ENCODE results near the gene VWC2.

VWC2 gene

DNA sequence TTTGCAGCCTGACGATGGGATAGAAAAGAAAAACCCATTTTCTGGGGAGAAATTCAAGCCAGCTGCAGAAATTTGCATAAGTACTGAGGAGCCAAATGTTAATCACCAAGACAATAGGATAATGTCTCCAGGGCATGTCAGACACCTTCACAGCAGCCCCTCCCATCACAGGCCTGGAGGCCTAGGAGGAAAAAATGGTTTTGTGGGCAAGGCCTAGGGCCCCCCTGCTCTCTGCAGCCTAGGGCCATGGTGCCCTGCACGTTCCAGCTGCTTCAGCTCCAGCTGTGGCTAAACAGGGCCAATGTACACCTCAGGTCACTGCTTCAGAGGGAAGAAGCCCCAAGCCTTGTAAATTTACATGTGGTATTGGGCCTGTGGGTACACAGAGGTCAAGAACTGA lies 158.2 kb downstream of the VWC2 start:
- Histone ChIP-seq H3K9me3 (ENCODE audit: control insufficient read depth, low read length) (peaks cover 10% of the 10 kb centered on the region), H3K4me3 (ENCODE audit: extremely low read depth, insufficient read depth, low read length, poor library complexity, severe bottlenecking) (no peak overlapping the region), H3K4me1 (ENCODE audit: control insufficient read depth, insufficient read depth, low read length, poor library complexity, severe bottlenecking) (no peaks in the 10 kb centered on the region), H3K27ac (ENCODE audit: low read depth, low read length, severe bottlenecking) (no peak overlapping the region), H3K36me3 (ENCODE audit: control insufficient read depth, insufficient read depth, low read length) (no peaks in the 10 kb centered on the region)
- WGBS, 2 experiments (ENCODE audit: insufficient coverage in 2 of 2), result 77 to 81% methylated on average over 2 of the region's 2 CpGs

DNA sequence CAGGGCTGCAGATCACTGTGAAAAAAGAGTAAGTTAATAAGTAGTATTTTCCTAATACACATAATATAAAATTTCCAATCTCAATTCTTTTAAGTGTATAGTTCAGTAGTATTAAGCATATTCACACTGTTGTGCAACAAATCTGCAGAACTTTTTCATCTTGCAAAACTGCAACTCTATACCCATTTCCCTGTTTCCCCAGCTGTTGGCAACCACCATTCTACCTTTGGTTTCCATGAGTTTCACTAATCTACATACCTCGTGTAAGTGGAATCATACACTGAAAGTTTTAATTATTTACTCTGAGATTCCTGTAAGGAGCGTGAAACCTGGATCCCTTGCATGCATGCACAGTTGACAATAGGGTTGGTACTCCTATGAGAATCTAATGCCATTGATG lies 164.2 kb downstream of the VWC2 start:
- WGBS, 2 experiments (ENCODE audit: insufficient coverage in 2 of 2), result 95 to 100% methylated on average over 1 to 2 of the region's 2 CpGs

More for the DNA sequence above, 164.2 kb downstream of the VWC2 start:
- Histone ChIP-seq H3K27ac (ENCODE audit: low read depth, low read length, severe bottlenecking) (no peak overlapping the region), H3K9me3 (ENCODE audit: control insufficient read depth, low read length) (peaks cover 13% of the 10 kb centered on the region), H3K4me3 (ENCODE audit: extremely low read depth, insufficient read depth, low read length, poor library complexity, severe bottlenecking) (no peak overlapping the region), H3K36me3 (ENCODE audit: control insufficient read depth, insufficient read depth, low read length) (no peaks in the 10 kb centered on the region), H3K4me1 (ENCODE audit: control insufficient read depth, insufficient read depth, low read length, poor library complexity, severe bottlenecking) (no peaks in the 10 kb centered on the region)

Data from mesodermal cell (in vitro differentiated cells).